Measurements from ENCODE around the gene RAB40C. TPM values are rescaled to one million over a fixed set of nuclear protein-coding genes. Genes with fewer than 3 reads are reported as not detected.

The RAB40C gene
- total RNA-seq, 2 experiments from 2014 or later: 6.3 to 7.3 TPM

GRCh38 chr16:554640-555365 is 35.1 kb upstream of the RAB40C start:
- H3K27me3 Mint-ChIP-seq (ENCODE audit: low read depth): peaks cover 2% of the 10 kb centered on the region
- no peaks in the 10 kb centered on the region for H3K4me1 Mint-ChIP-seq (ENCODE audit: low read depth)
- no peaks in the 10 kb centered on the region for H3K9me3 Mint-ChIP-seq
- no peak for DNase-seq
- no peak overlapping the region for H3K4me3 Mint-ChIP-seq
- intact Hi-C loops (cut with micrococcal nuclease): no loop called here
- no peak overlapping the region for H3K27ac Mint-ChIP-seq
- peaks cover 3% of the 10 kb centered on the region for H3K36me3 Mint-ChIP-seq (ENCODE audit: low read depth)
- CTCF ChIA-PET: no interaction called here

GRCh38 chr16:555528-556473 is 34.1 kb upstream of the RAB40C start:
- H3K4me1 Mint-ChIP-seq (ENCODE audit: low read depth): no peaks in the 10 kb centered on the region
- no peak overlapping the region for H3K4me3 Mint-ChIP-seq
- H3K36me3 Mint-ChIP-seq (ENCODE audit: low read depth): peaks cover 3% of the 10 kb centered on the region
- CTCF ChIA-PET: no interaction called here
- no peaks in the 10 kb centered on the region for H3K9me3 Mint-ChIP-seq
- intact Hi-C loops (cut with micrococcal nuclease): no loop called here
- no peak overlapping the region for H3K27ac Mint-ChIP-seq
- DNase-seq: no peak
- H3K27me3 Mint-ChIP-seq (ENCODE audit: low read depth): peaks cover 2% of the 10 kb centered on the region

- CTCF ChIA-PET: no interaction called here
Measured at GRCh38 chr16:556474-557173, 33.2 kb upstream of the RAB40C start.

GRCh38 chr16:557463-558297 is 32.2 kb upstream of the RAB40C start:
- DNase-seq: no peak
- Mint-ChIP-seq H3K36me3 (ENCODE audit: low read depth) (peaks cover 3% of the 10 kb centered on the region), H3K4me3 (no peak overlapping the region), H3K4me1 (ENCODE audit: low read depth) (no peaks in the 10 kb centered on the region), H3K27ac (no peak overlapping the region), H3K27me3 (ENCODE audit: low read depth) (peaks cover 2% of the 10 kb centered on the region), H3K9me3 (no peaks in the 10 kb centered on the region)
- CTCF ChIA-PET: no interaction called here
- intact Hi-C loops (cut with micrococcal nuclease): no loop called here

More at GRCh38 chr16:556474-557173, 33.2 kb upstream of the RAB40C start:
- H3K36me3 Mint-ChIP-seq (ENCODE audit: low read depth): peaks cover 3% of the 10 kb centered on the region
- no peak overlapping the region for H3K27ac Mint-ChIP-seq
- no peaks in the 10 kb centered on the region for H3K9me3 Mint-ChIP-seq
- no peaks in the 10 kb centered on the region for H3K4me1 Mint-ChIP-seq (ENCODE audit: low read depth)
- H3K4me3 Mint-ChIP-seq: no peak overlapping the region
- no peak for DNase-seq
- H3K27me3 Mint-ChIP-seq (ENCODE audit: low read depth): peaks cover 2% of the 10 kb centered on the region
- intact Hi-C loops (cut with micrococcal nuclease): no loop called here

GRCh38 chr16:558298-559020 is 31.4 kb upstream of the RAB40C start:
- DNase-seq: no peak
- intact Hi-C loops (cut with micrococcal nuclease): no loop called here
- Mint-ChIP-seq H3K27ac (no peak overlapping the region), H3K36me3 (ENCODE audit: low read depth) (peaks cover 3% of the 10 kb centered on the region), H3K4me1 (ENCODE audit: low read depth) (no peaks in the 10 kb centered on the region), H3K9me3 (no peaks in the 10 kb centered on the region), H3K4me3 (no peak overlapping the region), H3K27me3 (ENCODE audit: low read depth) (peaks cover 2% of the 10 kb centered on the region)
- CTCF ChIA-PET: no interaction called here

GRCh38 chr16:559021-559380 is 30.9 kb upstream of the RAB40C start:
- no peaks in the 10 kb centered on the region for H3K4me1 Mint-ChIP-seq (ENCODE audit: low read depth)
- H3K27ac Mint-ChIP-seq: no peak overlapping the region
- peaks cover 2% of the 10 kb centered on the region for H3K27me3 Mint-ChIP-seq (ENCODE audit: low read depth)
- intact Hi-C loops (cut with micrococcal nuclease): no loop called here
- CTCF ChIA-PET: no interaction called here
- DNase-seq: no peak
- peaks cover 3% of the 10 kb centered on the region for H3K36me3 Mint-ChIP-seq (ENCODE audit: low read depth)
- H3K4me3 Mint-ChIP-seq: no peak overlapping the region
- H3K9me3 Mint-ChIP-seq: no peaks in the 10 kb centered on the region

GRCh38 chr16:559411-560203 is 30.3 kb upstream of the RAB40C start:
- DNase-seq: no peak
- CTCF ChIA-PET: no interaction called here

GRCh38 chr16:560204-560700 is 29.6 kb upstream of the RAB40C start, which contains the start of gene PRR35:
Gene PRR35 (plus strand): TSS chr16:560394. CDS start chr16:563295, 2,901 bp downstream.
- CTCF ChIA-PET: no interaction called here
- H3K4me3 Mint-ChIP-seq: no peak within 1 kb of the TSS

More at GRCh38 chr16:559411-560203, 30.3 kb upstream of the RAB40C start:
- Mint-ChIP-seq H3K4me3 (no peak overlapping the region), H3K27me3 (ENCODE audit: low read depth) (peaks cover 2% of the 10 kb centered on the region), H3K27ac (no peak overlapping the region), H3K36me3 (ENCODE audit: low read depth) (no peaks in the 10 kb centered on the region), H3K9me3 (no peaks in the 10 kb centered on the region), H3K4me1 (ENCODE audit: low read depth) (no peaks in the 10 kb centered on the region)
- intact Hi-C loops (cut with micrococcal nuclease): no loop called here

GRCh38 chr16:560701-561412 is 29.0 kb upstream of the RAB40C start:
- Mint-ChIP-seq H3K4me3 (no peak overlapping the region), H3K36me3 (ENCODE audit: low read depth) (no peaks in the 10 kb centered on the region), H3K9me3 (no peaks in the 10 kb centered on the region), H3K4me1 (ENCODE audit: low read depth) (no peaks in the 10 kb centered on the region), H3K27me3 (ENCODE audit: low read depth) (peaks cover 2% of the 10 kb centered on the region), H3K27ac (no peak overlapping the region)
- no peak for DNase-seq
- CTCF ChIA-PET: no interaction called here
- intact Hi-C loops (cut with micrococcal nuclease): no loop called here

More at GRCh38 chr16:560204-560700, 29.6 kb upstream of the RAB40C start, which contains the start of gene PRR35:
- DNase-seq: no peak
- intact Hi-C loops (cut with micrococcal nuclease): no loop called here
- no peaks in the 10 kb centered on the region for H3K36me3 Mint-ChIP-seq (ENCODE audit: low read depth)
- H3K4me1 Mint-ChIP-seq (ENCODE audit: low read depth): no peaks in the 10 kb centered on the region
- no peaks in the 10 kb centered on the region for H3K9me3 Mint-ChIP-seq
- peaks cover 2% of the 10 kb centered on the region for H3K27me3 Mint-ChIP-seq (ENCODE audit: low read depth)
- H3K27ac Mint-ChIP-seq: no peak within 1 kb of the TSS

GRCh38 chr16:561413-561794 is 28.5 kb upstream of the RAB40C start:
- DNase-seq: no peak
- Mint-ChIP-seq H3K27me3 (ENCODE audit: low read depth) (peaks cover 2% of the 10 kb centered on the region), H3K4me1 (ENCODE audit: low read depth) (peaks cover under 1% of the 10 kb centered on the region), H3K36me3 (ENCODE audit: low read depth) (no peaks in the 10 kb centered on the region), H3K27ac (no peak overlapping the region), H3K4me3 (no peak overlapping the region), H3K9me3 (no peaks in the 10 kb centered on the region)
- intact Hi-C loops (cut with micrococcal nuclease): no loop called here
- CTCF ChIA-PET: no interaction called here
